NCI-H526 treated with DMSO at 0.1 percent for 48 hours (cell line): ENCODE data around the gene DUSP2.
"Not testable (repeated sequence)": the region's sequence is repeated elsewhere in the genome, so short reads cannot be mapped to it uniquely, and the experiment has no call there.

Experiments
- DNase-seq: peaks from one replicate; lab custom pipeline; 2025; lab: John Stamatoyannopoulos, UW

Gene DUSP2

DNA sequence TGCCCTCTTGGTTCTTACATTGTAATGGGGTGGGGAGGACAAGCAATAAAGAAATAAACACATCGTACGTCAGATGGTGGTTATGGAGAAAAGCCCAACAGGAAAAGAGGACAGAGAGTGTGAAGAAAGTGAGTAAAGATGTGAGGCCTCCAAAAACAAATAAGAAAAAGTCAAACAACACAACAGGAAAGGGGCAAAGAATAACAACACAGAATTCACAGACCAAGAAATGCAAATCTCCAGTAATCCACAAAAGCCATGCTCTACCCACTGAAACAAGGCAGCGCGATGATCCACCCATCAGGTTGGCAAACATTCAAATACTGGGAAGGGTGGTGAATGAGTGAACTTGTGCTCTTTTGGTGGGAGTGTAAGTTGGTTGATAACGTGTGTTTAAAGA, 16.7 kb upstream of the DUSP2 start:
- DNase-seq: no peak

DNA sequence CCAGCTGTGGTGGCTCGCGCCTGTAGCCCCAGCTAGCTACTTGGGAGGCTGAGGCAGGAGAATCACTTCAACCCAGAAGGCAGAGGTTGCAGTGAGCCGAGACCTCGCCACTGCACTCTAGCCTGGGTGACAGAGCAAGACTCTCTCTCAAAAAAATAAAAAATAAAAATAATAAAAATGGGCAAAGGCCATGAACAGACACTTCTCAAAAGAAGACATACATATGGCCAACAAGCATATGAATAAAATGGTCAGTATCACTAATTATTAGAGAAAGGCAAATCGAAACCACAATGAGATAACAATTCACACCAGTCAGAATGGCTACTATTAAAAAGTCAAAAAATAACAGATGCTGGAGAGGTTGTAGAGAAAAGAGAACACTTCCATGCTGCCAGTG, 15.1 kb upstream of the DUSP2 start:
- DNase-seq: not testable (repeated sequence)

DNA sequence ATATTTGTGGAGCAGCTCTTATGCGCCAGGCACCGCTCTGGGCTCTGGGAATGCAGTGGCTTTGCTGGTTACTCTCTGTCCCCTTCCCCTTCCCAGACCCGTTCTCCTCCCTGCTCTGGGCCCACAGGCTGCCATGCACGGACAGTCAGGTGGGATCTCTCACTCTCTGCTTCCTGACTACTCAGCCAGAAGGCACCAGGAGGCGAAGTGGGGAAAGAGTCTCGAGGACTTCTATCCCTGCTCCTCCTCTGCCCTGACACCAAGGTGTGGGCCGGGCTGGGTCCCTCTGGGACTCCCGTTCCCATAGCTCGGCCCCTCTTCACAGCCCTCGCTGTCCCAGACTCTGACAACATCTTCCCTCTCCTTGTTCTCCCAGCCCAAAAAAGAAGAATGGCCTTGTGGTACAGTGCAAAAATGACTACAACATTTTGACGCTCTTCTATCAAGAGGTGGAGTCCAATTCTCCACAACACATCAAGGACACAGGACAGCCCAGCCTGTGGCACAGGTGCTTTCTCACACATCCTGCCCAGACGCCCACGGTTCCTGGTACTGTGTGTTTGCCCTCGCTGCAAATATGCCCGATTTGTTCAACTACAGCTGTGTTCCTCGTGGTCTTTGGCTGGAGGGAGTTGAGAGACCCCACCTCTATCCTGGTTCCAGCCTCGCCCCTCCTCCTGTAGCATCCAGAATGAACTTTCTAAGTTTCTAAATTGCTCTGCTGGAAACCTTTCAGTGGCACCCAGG, 14.0 kb upstream of the DUSP2 start:
- no peak for DNase-seq

DNA sequence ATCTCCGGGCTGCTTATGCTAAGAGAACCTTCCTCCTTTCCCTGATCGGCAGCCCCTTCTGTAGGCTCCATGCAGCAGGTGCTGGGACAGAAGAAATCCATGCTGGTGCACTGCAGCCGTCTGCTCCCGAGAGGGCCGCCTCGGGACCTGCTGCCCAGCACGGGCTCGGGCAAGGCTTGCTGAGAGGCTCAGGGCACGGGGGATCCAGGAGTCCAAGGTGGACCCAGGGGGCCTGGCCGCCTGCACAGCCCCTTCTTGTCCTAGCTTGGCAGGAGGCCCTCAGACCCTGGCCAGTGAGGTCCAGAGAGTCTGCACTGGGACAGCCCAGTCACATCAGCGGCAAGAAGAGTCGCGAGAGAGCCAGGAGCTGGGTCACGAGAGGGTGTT, 13.3 kb upstream of the DUSP2 start:
- DNase-seq: no peak

DNA sequence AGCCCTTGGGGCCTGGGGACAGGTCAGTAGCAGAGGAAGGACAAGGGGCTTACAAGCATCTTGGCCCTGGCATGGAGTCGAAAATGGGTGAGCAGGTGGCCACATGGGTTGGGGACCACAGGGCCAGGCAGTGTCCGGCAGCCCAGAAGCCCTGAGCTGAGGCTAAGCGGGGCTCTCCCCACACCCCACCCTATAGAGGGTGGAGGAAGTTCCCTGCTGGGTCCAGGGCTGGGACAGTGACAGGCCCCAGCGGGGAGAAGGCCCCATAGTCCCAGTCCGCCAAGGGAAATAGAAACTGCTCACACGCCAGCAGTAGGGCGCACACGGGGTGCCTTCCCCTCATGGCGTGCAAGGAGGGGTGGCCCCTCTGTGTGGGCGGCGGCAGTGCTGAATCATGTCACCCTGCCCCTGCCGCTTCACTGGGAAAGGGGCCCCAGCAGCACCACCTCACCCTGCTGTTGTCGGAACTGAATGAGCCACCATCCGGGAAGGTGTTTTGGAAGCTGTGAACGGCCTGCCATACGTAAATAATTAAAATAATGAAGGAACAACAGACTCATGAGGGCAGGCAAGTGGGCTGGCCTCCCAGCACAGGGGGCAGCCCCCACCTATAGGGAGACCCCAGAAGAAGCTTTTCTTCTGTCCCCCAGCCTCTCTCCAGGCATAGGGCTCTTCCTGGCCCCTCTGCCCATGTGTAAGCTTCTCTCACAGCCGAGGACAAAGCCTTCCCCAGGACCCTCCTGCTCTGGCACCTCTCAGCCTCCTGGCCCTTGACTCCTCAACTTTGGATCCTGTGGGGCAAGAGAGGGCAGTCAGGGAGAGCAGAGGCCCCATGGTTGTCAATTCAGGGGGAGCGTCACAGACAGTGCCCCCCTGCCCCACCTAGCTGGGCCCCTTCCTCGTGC, 12.7 kb upstream of the DUSP2 start:
- DNase-seq: no peak

DNA sequence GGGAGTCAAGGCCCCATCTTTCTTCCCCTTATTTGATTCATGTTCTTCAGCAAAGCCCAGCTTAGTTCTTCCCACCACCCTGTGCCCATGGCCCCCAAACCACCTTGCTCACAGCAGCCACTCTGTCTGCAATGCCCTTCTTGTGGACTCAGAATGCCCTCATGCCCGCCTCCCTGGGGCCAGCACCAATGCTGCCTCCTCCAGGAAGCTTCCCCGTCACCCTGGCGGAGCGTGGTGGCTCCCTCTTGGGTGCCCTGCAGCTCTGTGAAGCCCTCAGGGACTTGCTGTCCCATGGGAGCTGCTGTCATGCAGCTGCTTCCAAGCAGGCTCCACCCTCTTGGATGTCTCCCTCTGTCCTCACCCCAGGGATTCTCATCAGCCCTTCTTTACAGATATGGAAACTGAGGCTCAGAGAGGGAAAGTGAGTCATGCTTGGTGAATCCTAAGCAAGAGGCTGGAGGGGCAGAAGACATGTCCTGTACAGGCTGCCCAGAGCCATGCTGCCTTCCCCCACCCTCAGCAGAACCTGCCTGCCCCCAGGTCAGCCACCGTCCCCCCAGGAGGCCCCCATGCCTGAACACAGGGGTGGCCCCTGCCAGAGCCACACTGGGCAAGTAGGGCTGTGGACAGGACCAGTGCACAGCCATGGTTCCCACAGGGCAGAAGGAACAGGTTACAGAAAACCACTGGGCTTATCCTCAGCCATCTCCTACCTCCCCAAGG, 11.8 kb upstream of the DUSP2 start:
- no peak for DNase-seq

DNA sequence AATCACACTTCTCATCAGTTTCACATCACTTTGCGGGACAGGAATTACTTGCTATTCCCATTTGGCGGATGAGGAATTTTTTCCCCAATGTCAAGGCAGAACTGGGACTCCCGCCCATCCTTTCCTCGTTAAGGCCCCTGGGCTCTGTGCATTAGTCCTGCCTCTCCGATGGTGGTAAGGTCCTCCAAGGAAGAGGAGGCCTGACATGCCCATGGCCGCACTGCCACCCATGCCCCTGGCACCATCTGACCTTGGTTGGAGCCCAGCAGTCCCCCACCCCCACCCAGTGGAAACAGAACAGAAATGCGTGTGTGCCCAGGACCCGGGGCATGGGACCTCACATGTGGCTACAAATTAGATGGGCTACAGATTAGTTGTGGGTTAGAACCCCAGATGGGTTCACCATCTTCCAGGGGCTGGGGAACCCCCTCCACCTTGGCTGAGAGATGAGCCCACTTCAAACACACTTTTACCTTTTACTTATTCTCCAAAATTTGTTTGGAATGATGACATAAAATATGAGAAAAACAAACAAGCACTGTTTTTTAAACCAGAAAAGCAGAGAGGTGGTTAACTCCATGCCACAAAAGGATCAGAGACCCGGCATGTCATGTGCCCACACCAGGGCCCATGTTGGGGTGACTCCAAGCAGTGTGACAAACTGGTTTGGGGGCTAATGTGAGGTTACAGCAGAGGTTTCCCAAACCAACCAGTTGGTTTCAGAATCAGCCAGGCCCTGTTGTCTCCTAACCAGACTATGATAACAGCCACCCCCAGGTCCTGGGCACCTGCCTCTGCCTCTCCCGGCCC, 11.0 kb upstream of the DUSP2 start:
- DNase-seq: no peak

DNA sequence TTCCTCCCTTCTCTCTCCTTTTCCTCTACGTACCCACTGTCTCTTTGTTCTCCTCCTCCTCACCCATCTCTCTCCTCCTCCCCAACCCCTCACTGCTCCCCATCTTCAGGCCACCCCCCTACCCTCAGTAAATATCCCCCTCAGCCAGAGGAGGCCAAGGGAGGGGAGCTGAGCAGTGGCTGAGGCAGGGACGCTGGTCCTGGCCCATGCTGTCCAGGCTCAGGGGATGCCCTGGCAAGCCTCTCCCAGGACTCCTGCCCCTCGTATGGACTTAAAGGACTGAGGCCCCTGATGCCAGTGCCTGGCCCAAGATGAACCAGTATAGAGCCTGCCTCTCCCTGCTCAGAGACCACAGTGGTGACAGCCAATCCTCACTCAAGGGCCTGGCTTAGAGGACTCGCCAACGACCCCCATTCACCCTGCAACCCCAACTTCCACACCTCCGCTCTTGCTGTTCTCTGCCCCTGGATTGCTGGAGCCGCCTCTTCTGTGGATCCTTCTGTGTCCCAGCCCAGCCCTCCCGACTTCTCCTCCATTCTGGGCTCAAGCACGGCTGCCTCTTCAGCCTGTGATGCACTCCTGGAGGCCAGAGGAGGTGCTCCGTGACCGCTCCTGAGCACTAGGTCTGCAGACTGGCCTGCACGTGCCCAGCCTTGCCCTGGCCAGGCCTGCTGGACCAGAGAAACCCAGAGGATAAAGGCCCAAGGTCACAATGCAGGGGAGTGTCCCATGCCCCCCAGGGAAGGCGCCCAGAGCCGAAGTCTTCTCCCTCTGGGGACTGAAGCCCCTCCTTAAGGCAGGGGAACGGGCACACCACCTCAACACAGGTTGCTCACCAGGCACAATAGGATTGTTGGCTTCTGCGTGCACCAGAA, 9.5 kb upstream of the DUSP2 start:
- no peak for DNase-seq

DNA sequence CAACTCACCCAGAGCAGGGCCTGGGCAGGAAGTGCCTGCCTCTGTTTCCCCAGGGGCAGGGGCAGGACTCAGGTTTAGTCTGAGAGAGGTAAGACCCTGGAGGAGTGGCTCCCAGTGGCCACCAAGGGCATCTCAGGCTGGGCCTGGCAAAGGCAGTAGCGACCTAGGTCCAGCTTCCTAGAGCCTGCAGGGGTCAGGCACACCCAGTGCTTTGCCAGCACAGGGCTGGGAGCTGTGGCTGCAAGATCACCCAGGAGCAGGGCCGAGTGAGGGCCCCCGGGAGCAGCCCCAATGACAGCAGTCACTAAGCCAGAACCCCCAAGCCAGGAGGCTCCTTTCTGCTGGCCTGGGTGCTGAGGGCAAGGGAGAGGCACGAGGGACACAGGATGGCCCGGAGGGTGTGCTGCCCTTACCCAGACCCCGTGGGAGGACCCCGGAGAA, 8.8 kb upstream of the DUSP2 start:
- no peak for DNase-seq

DNA sequence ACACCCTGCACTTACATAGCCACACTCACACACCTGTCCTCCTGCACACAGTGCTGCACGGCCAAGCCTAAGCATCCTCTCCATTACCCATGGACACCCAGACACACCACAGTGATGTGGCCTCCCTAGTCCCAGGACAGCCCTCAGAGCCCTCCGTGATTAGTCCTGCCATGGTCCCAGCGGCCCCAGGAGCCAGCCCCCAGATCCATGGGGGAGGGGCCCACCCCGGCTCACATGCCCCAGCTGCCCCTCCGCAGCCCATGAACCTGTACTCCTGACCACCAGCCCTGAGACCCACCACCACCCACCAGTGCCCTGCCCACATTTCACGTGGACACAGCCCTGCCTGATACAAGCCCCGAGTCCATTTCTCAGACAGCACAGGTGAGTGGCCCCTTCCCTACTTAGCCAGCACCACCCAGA, 8.1 kb upstream of the DUSP2 start:
- DNase-seq: no peak

DNA sequence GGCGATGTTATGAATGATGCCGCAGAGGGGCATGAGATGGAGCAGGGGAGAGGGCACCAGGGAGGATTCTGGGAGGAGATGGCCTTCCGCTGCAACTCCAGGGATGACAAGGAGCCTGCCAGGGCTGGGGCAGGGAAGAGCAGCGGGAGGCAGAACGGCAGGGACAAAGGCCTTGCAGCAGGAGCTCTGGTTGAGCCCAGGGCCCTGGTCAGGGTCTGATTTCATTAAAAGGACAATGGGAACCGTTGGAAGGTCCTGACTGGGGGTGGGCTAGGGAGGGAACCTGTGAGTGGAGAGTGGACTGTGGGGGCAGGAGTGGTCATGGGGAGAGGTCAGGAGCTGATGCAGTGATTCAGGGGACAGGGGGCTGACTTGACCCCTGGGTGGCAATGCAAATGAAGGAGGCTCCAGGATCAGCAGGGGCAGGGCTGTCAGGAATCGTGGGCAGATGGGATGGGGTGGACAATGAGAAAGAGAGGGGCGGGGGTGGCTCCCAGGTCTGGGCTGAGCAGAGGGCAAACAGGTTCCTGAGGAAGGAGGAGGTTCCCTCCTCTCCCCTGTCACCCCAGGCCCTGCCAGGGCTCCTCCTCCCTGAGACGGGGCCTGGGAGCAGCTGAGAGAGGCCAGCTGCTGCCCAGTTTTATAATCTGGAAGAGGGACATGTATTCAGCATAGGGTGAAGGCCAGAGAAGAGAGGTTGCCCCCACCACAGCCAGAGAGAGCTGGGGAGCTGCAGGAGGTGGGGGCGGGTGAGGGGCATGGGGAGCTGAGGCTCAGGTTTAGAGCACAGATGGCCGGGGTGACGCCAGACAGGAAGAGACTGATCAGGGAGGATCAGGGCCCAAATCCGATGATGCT, 7.3 kb upstream of the DUSP2 start:
- DNase-seq: no peak

DNA sequence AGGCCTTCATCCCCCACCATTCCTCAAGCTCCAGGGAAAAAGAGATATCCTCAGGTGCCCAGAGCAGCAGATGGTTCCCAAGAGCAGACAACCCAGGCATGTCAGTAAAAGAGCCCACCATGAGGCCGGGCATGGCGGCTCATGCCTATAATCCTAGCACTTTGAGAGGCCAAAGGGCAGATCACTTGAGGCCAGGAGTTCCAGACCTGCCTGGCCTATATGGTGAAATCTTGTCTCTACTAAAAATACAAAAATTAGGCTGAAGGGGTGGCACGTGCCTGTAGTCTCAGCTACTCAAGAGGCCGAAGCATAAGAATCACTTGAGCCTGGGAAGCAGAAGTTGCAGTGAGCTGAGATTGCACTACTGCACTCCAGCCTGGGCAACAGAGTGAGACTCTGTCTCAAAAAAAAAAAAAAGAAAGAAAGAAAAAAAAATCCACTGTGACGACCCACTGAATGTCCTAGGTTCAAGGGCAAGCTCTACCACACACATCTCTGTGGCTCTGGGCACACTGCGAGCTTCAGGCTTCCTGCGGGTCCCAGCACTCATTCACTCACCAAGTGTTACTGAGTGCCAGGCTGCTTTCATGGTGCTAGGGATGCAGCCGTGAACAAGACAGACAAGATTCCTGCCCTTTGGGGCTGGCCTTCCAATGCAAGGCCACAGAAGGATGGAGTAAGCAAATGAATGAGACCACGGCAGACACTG, 6.5 kb upstream of the DUSP2 start:
- DNase-seq: no peak

DNA sequence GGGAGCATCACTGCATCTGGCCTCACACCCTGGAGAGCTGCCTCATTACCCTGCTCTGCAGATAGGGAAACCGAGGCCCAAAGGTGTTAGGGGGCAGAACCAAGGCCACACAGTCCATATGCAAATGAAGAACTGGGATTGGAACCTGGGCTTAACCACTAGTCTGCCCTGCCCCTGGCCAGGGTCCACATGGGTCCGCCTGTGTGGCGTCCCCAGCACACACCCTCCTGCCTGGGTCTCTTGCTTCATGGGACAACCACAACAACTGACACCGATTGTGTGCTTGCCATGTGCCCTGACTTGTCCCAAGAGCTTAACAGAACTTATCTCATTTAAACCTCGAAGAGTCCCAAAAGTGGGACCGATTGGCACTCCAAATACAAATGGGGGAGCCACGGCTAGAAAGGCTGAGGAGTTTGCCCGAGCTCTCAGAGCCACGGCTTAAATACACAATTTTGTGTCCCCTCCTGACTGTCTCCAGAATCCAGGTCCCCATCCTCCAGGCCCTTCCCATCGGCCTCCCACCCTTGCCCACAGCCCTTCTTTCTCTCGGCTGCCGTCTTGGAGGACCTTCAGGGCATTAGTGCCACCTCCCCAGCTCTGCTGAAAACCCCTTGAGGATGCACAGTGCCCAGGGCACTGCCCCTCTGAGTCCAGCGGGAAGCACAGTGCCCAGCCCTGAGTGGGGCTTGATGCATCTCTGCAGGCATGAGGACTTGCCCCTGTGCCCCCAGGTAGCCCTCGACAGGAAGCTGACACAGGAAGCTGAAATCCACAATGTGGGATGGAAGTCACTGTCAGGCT, 5.8 kb upstream of the DUSP2 start:
- DNase-seq: no peak

DNA sequence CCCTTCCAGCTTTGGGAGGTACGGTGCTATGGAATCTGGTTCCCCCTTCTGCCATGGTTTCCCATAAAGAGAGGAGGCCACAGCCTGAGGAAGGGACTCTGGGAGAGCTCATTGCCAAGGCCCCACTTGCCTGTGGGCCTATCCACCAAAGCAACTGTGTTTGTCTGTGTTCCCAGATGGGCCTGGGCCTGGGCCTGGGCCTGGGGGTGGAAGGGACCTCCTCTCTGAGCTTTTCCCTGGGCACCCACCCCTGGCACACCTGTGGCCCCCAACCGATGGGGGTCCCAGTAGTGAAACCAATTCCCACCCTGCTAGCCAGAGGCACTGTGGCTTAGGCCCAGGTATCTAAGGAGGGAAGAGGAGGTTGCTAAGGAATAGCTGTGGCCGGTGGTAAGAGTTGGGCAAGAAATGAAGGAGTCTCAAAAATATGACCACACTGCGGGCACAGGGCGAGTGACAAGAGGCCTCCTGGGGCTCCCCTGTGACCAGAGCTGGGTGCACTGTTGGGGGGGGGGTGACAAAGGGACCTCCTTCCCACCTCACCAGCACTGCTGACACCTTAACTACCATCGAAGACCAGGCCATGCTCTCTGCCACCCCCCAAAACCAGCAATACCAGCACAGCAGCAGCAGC, 4.9 kb upstream of the DUSP2 start:
- DNase-seq: no peak

DNA sequence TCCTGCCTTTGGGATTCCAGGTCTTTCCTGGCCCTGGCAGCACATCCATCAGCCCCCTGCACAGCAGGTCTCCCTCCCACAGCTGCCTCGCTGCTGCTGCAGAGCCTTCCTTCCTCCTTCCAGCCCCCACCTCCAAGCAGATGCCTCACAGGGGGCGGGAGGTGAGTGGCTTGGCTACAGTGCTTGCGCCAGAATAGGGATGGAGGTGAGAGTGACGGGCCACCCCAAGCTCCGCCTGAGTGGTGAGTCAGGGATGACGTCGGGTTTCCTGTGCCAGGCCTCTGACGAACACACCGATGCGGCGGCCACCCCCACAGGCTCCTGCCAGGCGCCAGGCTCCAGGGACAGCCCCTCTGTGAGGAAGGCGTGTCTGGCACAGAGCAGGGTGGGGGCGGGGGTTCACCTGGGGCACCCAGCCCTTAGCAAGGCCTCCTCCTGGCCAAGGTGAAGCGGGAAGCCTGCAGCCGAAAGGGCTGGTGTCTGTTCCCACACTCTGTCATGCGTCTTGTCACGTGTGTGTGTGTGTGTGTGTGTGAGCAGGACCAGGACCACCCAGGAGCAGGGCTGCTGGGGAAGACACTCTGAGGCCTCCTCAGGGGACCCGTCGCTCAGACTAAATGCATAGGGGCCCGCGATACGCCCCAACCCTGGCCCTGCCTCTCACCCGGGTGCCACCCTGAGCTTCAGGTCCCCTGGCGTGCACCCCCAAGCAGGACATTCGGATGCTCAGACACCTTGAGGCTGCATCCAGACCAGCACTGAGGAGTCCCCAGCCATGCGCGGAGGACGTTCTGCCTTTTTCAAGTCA, 3.4 kb upstream of the DUSP2 start:
- DNase-seq: no peak

DNA sequence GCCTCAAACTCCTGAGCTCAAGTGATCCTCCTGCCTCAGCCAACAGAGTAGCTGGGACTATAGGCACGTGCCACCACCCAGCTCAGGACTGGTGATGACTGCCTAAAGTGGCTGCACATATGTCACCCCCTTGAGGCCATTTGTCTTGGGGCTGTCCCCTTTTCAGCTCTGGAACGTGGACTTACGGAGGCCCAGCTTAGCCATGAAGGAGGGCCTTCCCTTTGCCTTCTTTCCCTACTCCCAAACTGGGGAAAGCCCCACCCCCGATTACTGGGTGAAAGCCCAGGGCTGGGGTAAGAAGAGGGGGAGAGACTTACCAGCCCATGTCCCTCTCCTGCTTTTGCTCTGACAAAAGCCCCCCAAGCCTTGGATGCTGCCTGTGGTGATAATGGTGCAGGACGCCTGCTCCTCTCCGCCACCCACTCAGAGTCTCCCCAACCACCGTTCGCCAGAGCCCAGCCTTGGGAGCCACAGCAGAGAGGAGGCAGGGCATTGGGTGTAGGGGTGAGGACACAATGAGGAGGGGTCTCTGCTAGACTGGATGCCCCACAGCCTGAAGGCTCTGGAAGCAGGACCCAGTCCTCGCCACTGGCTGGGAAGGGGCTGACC, 2.5 kb upstream of the DUSP2 start:
- no peak for DNase-seq
